Suprapubic skin (tissue), 4 donors: ENCODE results near the gene ESR2. TPM values are rescaled to one million over a fixed set of nuclear protein-coding genes. Genes with fewer than 3 reads are reported as not detected.
"Not testable (repeated sequence)": the region's sequence is repeated elsewhere in the genome, so short reads cannot be mapped to it uniquely, and the experiment has no call there.

Source experiments
- DNase-seq, 2 donors: peaks; one replicate each; pipeline ENCODE4 v3.0.0-alpha.2; 2019; ENCODE audit warnings: low spot score in 2 of 2
- H3K27ac ChIP-seq: fragments of 200-600 bp; sonication (generic); one replicate; pipeline ENCODE4 v1.5.1; 2019
- H3K27me3 ChIP-seq: fragments of 200-600 bp; sonication (generic); one replicate; pipeline ENCODE4 v1.5.1; 2019
- H3K36me3 ChIP-seq: fragments of 200-600 bp; sonication (generic); one replicate; pipeline ENCODE4 v1.5.1; 2019
- H3K4me1 ChIP-seq: fragments of 200-600 bp; sonication (generic); one replicate; pipeline ENCODE4 v1.5.1; 2019
- H3K4me3 ChIP-seq: fragments of 200-600 bp; sonication (generic); one replicate; pipeline ENCODE4 v1.5.1; 2019; ENCODE audit warnings: mild to moderate bottlenecking
- H3K9me3 ChIP-seq: fragments of 200-600 bp; sonication (generic); one replicate; pipeline ENCODE4 v1.5.1; 2019
- CTCF ChIP-seq, 2 donors: fragments of 200-600 bp in 1 of 2; fragments of 450-650 bp in 1 of 2; sonication (generic) in 1 of 2; IDR thresholded peaks; one replicate each; pipeline ENCODE4 v1.5.1; 2016 to 2019; ENCODE audit warnings: antibody characterized with exemption in 2 of 2, mild to moderate bottlenecking in 1 of 2, moderate library complexity in 1 of 2
- EP300 ChIP-seq: sonication (generic); formaldehyde crosslinking; IDR thresholded peaks from one replicate; pipeline ENCODE4 v1.6.1; 2017; ENCODE audit warnings: antibody characterized with exemption
- POLR2A ChIP-seq, 2 donors: fragments of 450-650 bp; IDR thresholded peaks; one replicate each; pipeline ENCODE4 v1.6.1; 2017; ENCODE audit warnings: antibody characterized with exemption in 2 of 2, mild to moderate bottlenecking in 2 of 2, moderate library complexity in 2 of 2
- POLR2AphosphoS5 ChIP-seq, 3 donors: sonication (generic); formaldehyde crosslinking; IDR thresholded peaks; one replicate each; pipeline ENCODE4 v1.6.1; 2017; ENCODE audit warnings: antibody characterized with exemption in 3 of 3
- WGBS: methylation state at CpG from one replicate; pipeline ENCODE4 v1.1.5; 2018; 5-methylcytosine and 5-hydroxymethylcytosine counted together
- total RNA-seq, 4 donors: library from RNA; depleted of rRNA; stranded (reverse); fragments of >200 nt; gene quantifications; one replicate each; pipeline ENCODE4 v1.1.0, GENCODE V29; 2016

The ESR2 gene
- total RNA-seq, 4 donors from 2014 or later, result 0.38 to 1.4 (median 1.1) TPM; not detected in 1

DNA sequence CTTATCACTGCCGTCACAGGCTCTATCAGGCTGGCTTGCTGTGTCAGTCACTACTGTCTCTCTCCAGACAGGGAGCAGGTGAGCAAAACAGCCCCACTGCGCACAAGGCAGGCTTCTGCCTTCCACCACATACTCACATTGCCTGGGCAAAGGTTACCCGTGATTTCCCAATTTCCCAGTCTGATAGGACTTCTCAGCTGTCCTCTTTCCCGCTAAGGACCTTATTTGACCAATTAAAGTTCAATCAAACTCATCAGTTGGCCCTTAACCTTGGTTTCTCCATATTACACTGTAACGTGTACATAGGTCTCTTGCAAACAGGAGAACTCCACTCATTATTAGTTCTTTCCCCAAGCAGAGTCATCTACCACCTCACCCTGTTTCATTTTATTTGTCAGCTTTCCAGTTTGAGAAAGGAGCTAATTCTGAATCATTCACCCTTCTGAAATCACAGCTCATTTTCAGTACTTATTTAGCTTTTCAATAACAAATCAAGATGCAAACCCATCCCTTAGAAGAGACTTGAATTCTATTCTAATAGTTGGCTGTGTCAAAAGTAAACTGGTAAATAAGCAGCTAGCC, 170.8 kb downstream of the ESR2 start:
- no peaks in the 10 kb centered on the region for H3K4me1 ChIP-seq
- DNase-seq, result no peak
- TF ChIP-seq POLR2AphosphoS5 (IDR thresholded peaks at IDR 0.05), result no peak
- TF ChIP-seq POLR2A (IDR thresholded peaks at IDR 0.05), result no peak
- TF ChIP-seq CTCF (IDR thresholded peaks at IDR 0.05), result no peak
- no peak for TF ChIP-seq EP300
- 97% methylated on average over 5 of the region's 5 CpGs for WGBS
- H3K27ac ChIP-seq, result no peak overlapping the region
- no peaks in the 10 kb centered on the region for H3K9me3 ChIP-seq
- H3K4me3 ChIP-seq, result no peak overlapping the region
- no peaks in the 10 kb centered on the region for H3K27me3 ChIP-seq
- peaks cover 85% of the 10 kb centered on the region for H3K36me3 ChIP-seq

- peaks cover 63% of the 10 kb centered on the region for H3K36me3 ChIP-seq
- H3K27ac ChIP-seq, result no peak overlapping the region
- peaks cover 7% of the 10 kb centered on the region for H3K4me1 ChIP-seq
- no peaks in the 10 kb centered on the region for H3K9me3 ChIP-seq
- no peaks in the 10 kb centered on the region for H3K27me3 ChIP-seq
- no peak overlapping the region for H3K4me3 ChIP-seq
- no peak for DNase-seq
- TF ChIP-seq POLR2A (IDR thresholded peaks at IDR 0.05) (no peak), POLR2AphosphoS5 (IDR thresholded peaks at IDR 0.05) (no peak), CTCF (IDR thresholded peaks at IDR 0.05) (no peak), EP300 (no peak)
Measured at GRCh38 chr14:64119980-64120379, 174.2 kb downstream of the ESR2 start.

DNA sequence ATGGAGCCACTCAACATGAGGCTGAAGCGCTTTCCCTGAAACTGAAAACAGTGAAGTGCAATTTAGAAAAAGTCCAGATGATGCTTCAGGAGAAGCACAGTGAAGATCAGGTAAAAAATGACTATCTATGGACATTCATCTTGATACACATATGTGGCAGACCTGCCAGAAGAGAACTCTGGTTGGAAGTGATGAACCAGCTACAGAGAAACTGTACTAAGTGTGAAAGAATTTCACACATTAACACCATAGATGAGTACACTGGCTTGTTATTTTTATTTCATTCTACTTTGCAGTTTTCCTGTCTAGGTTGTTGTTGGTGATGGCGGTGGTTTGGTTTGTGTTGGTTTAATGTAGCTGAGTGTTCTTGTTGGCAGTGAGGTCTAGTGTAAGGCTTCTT, 174.7 kb downstream of the ESR2 start:
- Histone ChIP-seq H3K9me3 (no peaks in the 10 kb centered on the region), H3K27ac (no peak overlapping the region), H3K27me3 (no peaks in the 10 kb centered on the region), H3K4me3 (no peak overlapping the region), H3K36me3 (peaks cover 62% of the 10 kb centered on the region), H3K4me1 (peaks cover 7% of the 10 kb centered on the region)
- TF ChIP-seq POLR2A (IDR thresholded peaks at IDR 0.05) (no peak), POLR2AphosphoS5 (IDR thresholded peaks at IDR 0.05) (no peak), EP300 (no peak), CTCF (IDR thresholded peaks at IDR 0.05) (no peak)
- no peak for DNase-seq
- WGBS, result 96% methylated on average over 2 of the region's 2 CpGs

- WGBS, result 87% methylated on average over 2 of the region's 2 CpGs
- Histone ChIP-seq H3K27ac (peak overlapping the region; percentile 48), H3K27me3 (no peaks in the 10 kb centered on the region), H3K4me3 (no peak overlapping the region), H3K4me1 (peaks cover 7% of the 10 kb centered on the region), H3K36me3 (peaks cover 61% of the 10 kb centered on the region), H3K9me3 (no peaks in the 10 kb centered on the region)
- no peak for DNase-seq
- TF ChIP-seq CTCF (IDR thresholded peaks at IDR 0.05), result no peak
Measured at GRCh38 chr14:64118892-64119291, 175.3 kb downstream of the ESR2 start.

GRCh38 chr14:64118403-64118742, 175.8 kb downstream of the ESR2 start:
- H3K9me3 ChIP-seq, DNase-seq, H3K4me1 ChIP-seq, H3K27me3 ChIP-seq, H3K4me3 ChIP-seq: not testable (repeated sequence)
- Histone ChIP-seq H3K36me3 (peaks cover 59% of the 10 kb centered on the region), H3K27ac (peak overlapping the region; percentile 48)
- 88% methylated on average over 7 of the region's 7 CpGs for WGBS
